Activated gamma-delta T cell (primary cell): ENCODE results near the gene SLC25A47.

Experiments used
- DNase-seq: peaks from one replicate; lab custom pipeline; 2025; lab: John Stamatoyannopoulos, UW

SLC25A47 gene

DNA sequence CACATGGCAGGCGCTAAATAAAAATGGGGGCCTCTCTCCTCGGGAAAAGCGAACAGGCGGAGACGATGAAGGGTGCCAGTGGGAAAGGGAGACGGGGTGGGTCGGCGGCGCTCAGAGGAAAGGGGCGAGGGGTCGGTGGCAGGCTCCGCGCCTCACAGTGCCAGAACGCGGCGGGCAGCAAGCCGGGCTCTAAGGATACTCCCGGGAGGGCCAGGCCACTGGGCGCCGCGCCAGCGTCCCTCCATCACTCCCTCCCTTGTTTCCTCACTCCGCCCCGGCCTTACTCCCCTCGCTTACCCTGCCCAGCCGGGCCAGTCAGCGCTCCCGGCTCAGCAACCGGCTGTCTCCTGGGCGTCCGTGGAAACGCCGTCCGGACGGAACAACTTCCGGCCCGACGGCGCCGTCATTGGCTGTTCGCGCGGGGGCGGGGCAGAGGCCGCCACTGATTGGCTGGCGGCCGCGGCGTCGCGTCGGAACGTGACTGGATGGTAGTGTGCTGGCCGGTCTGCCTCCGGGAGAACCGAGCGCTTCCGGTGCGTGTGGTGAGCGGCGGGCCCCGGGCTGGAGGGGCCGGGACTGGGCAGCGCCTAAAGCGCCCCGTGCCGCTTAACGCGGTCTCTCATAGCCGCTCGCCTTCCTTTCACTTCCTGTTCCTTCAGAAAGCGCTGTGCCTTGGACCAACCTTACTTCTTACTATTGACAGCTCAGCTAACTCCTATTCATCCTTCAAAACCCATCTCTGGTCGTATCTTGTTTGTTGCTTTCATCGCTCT lies 53.0 kb downstream of the SLC25A47 start, which contains the start of gene WDR25:
WDR25 (plus strand) TSS at position 523 of the 773 bp plus-strand sequence.
- DNase-seq, result peak; percentile 88

DNA sequence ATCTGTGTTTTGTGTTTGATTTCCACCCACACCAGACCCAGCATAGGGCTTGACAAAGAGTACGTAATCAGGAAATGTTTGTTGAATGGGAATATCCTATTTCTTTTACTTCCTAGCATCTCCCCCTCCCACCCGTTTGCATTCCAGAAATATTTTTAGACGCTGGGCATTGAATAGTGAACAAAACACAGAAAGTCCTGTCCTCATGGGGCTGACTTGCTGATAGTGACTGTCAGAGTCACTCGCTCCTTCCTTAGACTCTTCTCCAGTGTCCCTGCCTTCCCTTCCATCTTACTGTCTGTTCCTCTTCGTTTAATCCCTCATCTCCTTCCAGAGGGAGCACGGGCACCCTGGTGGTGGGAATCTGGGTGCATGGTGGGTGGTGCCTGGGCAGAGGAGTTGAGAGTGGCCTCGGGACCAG lies 53.6 kb downstream of the SLC25A47 start:
- no peak for DNase-seq
